HG03520 (cell line): ENCODE results near the gene KLF18.
"Not testable (repeated sequence)": the region's sequence is repeated elsewhere in the genome, so short reads cannot be mapped to it uniquely, and the experiment has no call there.

Experiments used
- ATAC-seq: cut with Tn5 transposase; IDR thresholded peaks from one replicate; pipeline ENCODE4 v1.9.1; 2021; ENCODE audit warnings: mild to moderate bottlenecking, moderate library complexity; ENCODE audit not compliant: unreplicated experiment

Gene KLF18

DNA sequence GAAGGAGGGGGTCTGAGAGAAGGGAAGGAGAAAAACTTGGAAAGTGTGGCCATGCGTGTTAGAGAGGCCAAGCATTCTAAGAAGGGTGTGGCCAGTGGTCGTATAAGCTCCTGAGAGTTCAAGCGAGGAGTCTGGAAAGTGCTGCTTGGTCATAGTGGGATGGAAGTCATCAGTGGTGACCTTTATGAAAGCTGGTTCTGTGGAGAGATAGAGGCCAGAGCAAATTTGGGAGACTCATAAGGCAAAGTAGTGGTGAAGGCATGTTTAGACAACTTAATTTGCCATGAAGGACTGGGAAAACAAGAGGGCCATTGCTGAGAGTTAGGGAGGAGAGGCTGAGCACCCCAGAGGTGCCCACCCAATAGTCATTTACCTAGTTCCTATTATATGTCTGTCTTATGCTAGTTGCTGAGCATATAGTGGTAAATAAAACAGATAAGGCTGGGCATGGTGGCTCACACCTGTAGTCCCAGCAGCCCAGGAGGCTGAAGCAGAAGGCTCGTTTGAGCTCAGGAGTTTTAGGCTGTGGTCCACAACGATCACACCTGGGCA, 21.0 kb downstream of the KLF18 start:
- no peak for ATAC-seq

DNA sequence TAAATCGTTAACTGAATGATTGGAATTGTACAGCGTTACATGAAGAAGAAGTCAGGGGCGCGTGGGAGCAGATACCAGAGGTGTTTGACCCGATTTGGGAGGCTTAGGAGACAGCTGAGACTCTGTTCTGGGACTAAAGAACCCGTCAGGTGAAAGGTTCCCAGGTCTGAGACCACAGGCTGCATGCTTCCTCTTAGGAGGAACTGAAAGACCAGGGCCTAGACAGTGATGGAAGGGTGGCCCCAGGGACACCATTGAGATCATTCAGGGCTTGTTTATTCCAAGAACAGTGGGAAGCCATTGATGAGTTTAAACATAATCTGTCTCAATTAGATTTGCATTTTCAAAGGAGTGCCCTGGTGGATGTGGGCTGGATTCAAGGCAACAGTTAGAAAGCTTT, 21.9 kb downstream of the KLF18 start:
- no peak for ATAC-seq

DNA sequence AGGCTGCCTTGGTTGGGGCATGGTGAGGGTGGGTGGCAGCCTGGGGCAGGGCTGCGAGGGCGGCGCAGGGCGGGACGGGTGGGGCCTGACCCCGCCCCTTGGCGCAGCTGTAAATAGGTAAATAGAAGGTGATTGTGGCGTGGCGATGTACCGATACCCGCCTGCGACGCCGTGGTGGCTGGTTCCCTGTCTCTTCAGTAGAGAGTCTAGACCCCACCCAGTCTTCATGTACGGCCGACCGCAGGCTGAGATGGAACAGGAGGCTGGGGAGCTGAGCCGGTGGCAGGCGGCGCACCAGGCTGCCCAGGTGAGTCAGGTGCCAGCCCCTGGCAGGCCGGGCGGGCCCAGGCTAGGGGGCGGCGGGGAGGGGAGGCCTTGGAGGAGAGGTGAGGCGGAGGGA, 22.7 kb downstream of the KLF18 start, which contains the start of gene KLF17:
TSS of gene KLF17 (plus strand) at position 140 of the 400 bp plus-strand sequence. CDS start at position 227, 87 bp downstream.
- no peak for ATAC-seq

DNA sequence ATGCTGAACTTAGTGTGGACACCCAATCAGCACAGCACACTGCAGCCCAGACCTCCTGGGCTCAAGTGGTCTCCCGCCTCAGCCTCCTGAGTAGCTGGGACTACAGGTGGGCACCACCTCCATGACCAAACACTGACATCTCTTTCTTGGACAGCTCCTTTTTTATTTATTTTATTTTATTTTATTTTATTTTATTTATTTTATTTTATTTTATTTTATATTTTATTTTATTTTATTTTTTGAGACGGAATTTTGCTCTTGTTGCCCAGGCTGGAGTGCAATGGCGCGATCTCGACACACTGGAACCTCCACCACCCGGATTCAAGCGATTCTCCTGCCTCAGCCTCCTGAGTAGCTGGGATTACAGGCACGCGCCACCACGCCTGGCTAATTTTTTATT, 24.2 kb downstream of the KLF18 start:
- ATAC-seq = not testable (repeated sequence)

DNA sequence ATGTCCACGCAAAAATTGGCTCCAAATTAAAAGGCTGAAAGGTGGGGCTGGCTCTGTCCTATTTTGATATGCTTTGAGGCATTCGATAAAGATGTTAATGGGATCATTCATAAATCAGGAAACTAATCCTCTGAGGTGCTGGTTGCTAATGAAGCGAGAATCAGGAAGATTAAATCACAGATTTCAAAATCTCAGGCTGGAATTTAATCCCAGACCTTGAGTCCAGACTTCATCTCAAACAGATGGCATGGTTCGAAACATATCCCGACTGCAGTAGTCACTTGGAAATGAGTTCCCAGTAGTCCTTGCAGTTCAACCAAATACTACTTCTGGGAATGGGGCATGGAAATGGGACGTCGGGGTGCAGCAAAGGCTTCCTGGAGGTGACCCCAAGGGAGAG, 27.3 kb downstream of the KLF18 start:
- no peak for ATAC-seq

DNA sequence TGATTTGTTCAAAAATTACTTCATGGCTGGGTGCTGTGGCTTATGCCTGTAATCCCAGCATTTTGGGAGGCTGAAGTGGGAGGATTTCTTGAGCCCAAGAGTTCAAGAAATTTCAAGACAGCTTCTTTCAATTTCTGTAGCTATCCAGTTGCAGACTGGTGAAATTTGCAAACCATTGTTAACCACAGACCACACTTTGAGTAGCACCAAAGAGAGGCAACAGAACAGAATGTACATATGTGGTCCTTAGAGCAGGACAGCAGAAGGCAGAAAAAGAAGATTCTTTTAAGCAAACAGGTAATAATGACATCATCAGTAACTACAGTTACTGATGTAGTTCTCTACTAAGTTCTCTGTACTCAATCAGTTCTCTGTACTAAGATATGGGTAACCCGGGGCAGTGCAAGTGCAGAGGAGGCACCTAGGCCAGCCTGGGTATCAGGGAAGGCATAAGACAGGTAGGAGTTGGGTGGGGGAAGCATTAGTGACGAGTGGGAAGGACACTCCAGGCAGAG, 28.3 kb downstream of the KLF18 start:
- ATAC-seq = no peak

DNA sequence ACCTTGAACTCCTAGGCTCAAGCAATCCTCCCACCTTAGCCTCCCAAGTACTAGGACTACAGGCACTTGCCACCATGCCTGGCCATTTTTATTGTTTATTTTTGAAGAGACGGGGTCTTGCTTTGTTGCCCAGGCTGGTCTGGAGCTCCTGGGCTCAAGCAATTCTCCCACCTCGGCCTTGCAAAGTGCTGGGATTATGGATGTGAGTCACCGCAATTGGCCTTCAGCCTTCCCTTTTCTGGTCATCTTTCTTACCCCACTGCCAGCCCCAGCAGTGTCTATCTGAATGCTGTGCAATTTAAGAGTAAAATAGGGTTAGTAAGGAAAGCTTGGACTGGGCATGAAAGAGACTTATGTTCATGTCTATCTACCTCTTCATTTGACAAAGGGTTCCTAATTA, 28.9 kb downstream of the KLF18 start:
- ATAC-seq = no peak

DNA sequence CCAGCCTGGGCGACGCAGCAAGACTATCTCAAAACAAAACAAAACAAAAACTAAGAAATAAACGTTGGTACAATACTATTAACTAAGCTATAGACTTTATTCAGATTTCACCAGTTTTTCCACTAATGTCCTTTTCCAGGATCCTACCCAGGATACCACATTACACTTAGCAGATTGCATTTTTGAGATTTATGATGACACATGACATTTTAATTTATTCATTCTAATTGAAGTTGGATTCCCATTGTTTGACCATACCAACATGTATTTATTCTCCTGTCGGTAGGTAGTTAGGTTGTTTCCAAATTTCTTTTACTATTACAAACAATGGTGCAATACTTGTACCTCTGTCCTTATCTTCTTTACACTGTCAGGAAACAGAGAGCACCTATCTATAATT, 29.6 kb downstream of the KLF18 start:
- ATAC-seq = no peak

DNA sequence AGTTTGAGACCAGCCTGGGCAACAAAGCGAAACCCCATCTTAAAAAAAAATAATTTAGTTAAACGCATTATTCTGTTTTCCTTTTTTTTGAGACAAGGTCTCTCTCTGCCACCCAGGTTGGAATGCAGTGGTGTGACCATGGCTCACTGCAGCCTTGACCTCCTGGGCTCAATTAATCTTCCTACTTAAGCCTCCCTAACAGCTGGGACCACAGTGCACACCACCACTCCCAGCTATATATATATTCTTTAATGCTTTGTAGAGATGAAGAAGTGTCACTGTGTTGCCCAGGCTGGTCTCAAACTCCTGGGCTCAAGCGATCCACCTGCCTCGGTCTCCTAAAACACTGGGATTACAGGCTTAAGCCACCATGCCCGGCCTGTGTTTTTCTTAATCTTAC, 30.5 kb downstream of the KLF18 start:
- no peak for ATAC-seq

DNA sequence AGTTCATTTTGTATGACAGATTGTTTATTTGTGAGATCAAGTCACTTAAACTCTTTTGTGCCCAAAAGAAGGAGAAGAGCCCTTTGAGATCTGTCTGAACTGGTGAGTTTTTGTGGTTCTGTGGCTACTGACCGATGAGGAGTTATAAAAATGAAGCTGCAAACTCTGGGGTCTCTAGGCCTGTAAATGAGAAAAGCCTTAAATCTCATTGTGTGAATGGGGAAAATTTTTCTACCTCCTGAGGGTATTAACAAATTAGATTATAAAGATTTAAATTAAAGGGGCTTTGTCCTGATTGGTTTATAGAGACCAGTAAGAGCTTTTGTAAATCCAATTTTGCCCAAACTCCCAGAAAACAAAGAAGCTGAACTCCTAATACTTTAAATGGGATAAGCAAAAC, 32.5 kb downstream of the KLF18 start:
- ATAC-seq = no peak

DNA sequence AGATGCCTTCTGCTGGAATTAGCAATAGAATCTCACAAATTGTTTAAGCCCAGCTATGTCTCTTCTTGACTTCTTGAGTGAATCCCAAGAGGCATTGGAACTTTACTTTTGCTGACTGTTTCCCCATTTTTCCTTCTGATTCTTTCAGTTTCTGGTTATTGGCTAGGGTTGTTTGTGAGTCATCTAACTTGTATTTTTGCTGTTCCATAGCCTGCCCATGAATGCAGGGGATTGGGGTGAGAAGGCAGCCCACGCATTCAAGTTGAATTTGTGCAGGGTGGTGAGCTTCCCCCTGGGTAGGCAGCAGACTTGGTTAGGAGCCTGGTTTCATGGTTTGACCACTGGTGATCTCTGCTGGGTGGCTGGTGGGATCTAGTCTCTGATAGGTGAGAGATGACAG, 33.2 kb downstream of the KLF18 start:
- no peak for ATAC-seq

DNA sequence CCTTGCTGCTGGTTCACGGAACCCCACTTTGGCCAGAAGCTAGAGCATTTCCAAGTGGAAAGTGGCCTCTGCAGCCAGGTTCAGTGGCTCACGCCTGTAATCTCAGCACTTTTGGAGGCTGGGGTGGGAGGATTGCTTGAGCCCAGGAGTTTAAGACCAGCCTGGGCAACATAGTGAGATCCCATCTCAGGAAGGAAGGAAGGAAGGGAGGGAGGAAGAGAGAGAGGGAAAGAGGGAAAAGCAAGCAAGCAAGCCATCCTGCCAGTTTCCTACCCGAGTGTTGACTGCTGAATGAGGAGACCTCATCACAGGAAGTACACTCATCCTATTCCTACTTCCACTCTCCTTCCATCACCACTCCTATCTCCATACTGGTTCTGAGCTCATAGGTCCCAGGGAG, 35.6 kb downstream of the KLF18 start:
- no peak for ATAC-seq

DNA sequence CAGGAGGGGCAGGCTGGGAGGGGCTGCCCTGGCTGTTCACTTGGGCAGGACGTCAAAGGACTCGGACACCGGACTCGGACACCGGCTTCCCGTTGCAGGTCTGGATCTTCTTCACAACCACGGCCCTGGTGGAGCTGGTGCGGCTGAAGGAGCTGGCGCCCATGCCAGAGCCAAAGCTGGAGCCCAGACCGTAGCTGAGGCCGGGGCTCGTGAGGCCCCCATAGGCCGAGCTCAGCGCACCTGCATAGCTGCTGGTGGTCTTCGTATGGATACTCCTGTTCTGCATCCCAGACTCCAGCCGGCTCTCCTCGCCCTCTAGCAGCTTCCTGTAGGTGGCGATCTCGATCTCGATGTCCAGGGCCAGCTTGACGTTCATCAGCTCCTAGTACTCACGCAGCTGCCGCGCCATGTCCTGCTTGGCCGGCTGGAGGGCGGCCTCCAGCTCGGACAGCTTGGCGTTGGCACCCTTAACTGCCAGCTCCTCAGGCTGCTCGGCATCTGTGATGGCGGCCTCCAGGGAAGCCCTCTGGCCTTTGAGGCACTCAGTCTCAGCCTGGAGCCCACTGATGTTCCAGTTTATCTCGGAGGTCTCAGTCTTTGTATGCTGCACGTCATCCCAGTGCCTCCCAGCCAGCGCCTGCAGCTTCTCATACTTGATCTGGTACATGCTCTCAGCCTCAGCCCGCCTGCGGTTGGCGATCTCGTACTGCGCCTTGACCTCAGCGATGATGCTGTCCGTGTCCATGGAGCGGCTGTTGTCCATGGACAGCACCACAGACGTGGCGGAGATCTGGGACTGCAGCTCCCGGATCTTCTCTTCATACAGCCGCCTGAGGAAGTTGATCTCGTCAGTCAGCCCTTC, 37.9 kb downstream of the KLF18 start:
- ATAC-seq = no peak

DNA sequence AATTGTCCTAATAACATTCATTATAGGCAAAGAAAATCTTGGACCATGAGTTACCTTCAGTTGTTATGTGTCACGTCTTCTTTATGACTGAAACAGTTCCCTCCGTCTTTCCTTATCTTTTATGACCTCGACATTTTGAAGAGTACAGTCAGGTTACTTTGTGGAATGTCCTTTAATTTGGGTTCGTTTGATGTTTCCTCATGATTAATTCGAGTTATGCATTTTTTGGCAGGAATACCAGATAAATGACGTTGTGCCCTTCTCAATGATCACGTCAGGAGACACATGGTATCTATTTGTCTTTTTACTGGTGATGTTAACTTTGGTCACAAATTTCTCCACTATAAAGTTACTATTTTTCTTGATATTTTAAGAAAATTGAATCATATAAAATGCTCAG, 40.1 kb downstream of the KLF18 start:
- ATAC-seq = no peak

DNA sequence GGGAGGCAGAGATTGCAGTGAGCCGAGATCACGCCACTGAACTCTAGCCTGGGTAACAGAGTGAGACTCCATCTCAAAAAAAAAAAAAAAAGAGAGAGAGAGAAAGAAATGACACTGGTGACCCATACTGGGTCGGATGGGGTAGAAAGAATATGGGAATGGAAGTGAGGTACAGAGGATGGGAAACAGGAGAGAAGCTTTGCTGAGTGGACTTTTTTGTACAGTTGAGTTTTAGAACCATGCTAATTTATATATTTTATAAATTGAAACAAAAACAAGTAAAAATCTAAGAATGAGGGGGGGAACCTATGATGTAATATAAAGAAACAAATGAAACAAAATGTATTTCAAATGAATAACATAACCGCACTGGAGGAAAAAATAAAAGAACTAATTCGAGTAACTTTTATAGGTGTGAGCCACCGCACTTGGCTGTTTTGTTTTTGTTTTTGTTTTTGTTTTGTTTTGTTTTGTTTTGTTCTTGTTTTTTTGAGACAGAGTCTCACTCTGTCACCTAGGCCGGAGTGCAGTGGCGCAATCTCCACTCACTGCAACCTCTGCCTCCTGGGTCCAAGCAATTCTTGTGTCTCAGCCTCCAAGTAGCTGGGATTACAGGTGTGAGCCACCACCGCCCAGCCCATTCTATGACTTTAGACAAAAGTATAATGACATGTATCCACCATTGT, 41.1 kb downstream of the KLF18 start:
- no peak for ATAC-seq

DNA sequence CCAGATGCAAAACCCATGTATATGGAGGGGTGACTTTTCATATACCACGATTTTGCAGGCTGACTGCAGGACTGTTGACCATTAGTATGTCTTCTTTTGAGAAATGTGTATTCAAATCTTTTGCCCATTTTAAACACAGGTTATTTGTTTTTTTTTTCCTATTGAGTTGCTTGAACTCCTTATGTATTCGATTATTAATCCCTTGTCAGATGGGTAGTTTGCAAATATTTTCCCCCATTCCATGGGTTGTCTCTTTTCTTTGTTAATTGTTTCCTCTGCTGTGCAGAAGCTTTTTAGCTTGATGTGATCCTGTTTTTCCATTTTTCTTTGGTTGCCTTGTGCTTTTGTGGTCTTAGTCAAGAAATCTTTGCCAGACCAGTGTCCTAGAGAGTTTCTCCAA, 47.4 kb downstream of the KLF18 start:
- no peak for ATAC-seq

DNA sequence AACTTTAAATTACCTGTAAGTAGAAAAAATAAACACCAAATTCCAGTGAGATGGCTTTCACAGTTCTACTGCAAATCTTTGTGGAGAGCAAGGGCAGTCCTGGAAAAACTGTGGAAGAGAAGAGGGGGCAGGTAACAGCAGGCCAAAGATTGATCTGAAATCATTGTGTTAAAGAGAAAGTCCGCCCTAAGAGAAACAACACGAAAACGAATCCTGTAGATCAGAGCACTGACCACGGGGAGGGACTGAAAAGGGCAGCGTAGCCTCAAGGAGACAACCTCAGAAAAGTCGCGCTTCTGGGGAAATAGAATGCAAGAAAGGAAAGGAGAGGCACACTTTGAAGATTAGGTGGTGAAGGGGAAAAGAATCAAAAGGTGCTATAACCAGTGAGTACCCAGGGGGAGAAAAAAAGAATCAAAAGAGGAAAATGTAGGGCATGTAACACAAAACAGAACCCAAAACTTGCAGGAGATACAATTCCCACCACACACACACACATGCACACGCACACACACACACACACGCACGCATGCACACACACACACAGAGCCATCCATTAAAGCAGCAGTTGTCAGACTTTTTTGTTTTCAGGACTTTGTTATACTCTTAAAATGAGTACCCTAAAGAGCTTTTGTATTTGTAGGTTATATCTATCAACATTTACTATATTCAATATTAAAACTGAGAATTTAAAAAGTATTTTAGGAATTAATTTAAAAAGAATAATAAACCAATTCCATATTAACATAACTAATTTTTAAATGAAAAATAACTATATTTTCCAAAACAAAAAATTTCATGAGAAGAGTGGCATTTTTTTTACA, 50.8 kb downstream of the KLF18 start:
- no peak for ATAC-seq

DNA sequence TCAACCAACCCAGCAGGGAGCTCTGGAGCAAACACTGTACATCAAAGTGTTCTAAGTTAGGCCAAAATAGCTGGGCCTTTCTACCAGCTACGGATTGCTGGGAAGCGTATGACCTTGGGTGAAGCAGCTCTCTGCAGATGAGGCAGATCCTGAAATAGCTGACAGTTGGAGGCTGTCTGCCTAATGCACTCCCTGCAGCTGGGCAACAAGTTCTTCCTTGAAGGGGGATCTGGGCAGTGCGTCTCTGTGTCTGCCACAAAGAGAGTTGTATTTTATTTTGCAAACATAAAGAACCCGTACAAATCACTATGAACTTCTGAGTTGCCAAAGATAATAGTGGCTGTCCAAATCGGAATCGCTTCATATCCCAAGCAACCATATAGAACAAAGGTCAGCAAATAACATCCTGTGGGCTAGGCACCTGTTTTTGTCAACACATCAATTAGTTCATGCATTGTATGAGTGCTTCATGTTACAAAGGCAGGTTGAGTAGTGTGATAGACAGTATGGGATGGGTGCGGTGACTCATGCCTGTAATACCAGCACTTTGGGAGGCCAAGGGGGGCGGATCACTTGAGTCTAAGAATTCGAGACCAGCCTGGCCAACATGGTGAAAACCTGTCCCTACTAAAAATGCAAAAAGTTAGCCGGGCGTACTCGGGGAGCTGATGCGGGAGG, 51.9 kb downstream of the KLF18 start:
- no peak for ATAC-seq
